GM19240 (cell line): ENCODE data around the gene PHF2.

Experiments
- DNase-seq: peaks from one replicate; pipeline ENCODE4 v3.0.0; 2011; ENCODE audit warnings: low spot score; ENCODE audit not compliant: insufficient read length

PHF2 gene

DNA sequence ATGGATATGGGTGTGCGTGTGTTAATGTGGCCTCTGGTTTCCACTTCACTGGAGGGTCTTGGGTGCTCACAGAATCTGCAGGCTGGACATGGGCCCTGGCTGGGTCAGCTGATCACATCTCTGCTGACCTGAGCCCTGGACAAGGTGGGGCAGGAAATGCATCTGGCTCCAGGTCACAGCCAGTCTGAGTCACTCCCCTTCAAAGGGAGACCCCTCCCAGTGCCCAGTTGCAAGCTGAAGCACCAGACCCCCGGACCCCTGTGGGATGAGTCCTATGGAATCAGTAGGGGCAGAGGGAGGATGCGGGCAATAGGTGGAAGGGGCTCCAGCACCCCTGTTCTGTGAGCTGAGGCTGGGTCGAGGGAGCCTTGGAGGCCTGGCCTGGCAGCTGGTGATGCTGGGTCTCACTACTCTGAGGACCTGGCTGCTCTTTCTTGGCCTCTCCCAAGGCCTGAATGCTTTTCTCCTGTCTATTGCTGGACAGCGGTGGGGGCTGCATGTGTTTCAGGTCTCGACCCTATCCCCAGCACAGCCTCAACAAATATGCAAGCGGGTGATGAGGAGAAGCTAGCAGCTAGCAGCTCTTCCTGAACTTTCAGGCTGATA, 54.5 kb downstream of the PHF2 start:
- DNase-seq = no peak

DNA sequence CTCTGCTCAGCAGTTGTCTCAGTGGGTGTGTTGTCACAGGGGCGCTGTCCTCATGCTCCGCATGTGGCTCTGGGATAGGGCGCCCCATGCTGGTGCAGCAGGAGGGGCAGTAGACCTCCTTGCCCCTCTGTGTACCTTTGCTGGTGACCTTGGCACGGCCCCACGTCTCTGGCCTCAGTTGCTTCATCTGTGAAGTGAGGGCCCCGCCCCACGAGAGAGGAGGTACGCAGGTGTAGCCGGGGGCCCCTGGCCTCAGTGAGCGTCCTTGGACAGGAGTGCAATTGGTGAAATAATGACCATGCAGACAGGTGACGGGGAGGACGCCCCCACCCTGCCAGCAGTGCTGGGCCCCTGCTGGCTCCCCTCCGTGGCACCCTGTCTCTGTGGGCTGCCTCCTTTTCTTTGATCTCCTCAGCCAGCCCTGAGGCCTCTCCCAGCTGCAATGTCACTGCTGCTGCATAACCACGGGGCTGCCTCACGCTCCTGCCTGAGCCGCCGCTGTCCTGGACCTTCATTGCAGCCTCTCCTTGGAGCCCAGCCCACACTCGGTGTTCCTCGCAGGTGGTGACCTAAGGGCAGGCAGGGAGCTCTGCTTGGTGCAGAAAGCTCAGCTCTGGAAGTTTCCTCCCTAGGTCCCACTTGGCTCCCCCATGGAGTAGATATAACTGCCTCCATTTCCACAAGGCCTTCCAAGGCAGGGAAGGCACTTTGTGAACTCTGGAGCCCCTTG, 57.3 kb downstream of the PHF2 start:
- DNase-seq = no peak

DNA sequence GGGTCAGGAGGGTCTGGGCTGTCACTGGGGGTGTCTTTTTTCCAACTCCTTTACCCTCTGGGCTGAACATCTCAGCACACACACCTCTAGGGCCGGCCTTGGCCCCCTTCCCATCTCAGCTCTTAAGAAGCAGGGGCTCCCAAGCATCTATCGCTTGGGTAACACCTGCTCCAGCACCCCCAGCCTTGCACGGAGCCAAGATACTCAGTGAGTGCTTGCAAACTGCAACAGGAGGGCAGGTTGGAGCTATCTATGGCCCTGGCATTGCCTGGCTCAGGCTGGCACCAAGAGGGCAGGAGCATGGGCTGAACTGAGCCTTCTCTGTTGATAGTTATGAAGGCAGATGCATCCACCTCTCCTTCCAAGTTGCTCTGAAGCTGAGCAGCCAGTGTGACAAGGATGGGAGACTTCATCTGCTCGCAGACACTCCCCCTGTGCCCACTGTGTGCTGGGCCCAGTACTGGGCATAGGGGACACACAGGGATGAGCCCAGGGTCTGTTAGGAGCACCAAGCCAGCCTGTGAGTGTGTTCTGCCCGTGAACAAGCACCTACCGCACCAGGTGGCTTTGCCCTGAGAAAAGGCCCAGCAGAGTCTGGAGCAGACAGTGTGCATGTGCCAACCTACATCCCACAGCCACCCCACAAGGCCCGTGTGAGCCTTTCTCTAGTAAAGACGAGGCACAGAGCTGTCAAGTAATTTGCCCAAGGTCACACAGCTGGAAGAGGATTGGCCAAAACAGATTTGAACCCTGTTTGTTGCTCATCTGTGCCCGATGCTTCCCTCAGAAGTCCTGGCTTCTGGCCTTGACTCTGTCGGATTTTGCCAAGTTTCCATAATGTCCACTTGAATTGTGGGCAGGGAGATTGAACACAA, 58.2 kb downstream of the PHF2 start:
- DNase-seq = no peak

DNA sequence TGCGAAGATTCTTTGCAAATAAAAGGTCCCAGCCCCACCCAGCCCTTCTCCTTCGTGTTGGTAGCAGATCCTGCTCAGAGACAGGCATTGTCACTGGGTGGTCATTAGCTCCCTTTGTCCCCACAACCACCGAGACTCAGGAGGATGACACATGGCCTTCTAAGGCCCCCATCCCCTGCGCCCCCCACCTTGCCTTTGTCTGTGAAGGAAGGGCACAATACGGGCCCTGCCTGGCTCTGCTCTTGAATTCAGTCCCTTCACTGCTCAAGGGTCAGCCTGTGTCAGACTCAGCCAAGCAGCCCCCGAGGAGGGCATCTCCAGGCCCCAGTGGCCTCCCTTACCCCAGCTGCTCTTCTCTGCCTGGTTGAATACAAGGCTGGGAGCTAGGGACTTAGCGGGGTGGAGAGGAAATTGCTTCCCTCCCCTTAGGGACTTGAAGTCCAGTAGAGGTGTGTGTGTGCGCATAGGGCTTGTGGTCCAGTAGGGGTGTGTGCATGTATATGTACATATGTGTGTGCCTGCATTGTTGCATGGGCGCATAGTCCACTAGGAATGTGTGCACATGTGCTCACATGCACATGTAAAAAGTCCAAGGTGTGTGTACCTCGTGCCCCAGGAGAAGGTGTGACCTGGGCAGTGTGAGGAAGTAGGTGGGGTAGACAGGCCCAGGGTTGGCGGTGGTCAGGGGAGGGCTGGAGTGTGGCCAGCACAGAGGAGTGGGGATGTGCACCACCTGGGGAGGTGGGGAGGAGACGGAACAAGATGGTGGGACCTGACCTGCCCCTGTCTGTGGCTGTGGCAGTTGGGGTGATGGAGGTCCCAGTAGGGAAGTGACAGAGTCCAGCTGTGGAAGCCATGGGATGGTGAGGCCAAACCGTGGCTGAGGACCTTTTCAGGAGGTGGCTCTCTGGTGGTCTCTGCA, 59.1 kb downstream of the PHF2 start:
- DNase-seq = no peak

DNA sequence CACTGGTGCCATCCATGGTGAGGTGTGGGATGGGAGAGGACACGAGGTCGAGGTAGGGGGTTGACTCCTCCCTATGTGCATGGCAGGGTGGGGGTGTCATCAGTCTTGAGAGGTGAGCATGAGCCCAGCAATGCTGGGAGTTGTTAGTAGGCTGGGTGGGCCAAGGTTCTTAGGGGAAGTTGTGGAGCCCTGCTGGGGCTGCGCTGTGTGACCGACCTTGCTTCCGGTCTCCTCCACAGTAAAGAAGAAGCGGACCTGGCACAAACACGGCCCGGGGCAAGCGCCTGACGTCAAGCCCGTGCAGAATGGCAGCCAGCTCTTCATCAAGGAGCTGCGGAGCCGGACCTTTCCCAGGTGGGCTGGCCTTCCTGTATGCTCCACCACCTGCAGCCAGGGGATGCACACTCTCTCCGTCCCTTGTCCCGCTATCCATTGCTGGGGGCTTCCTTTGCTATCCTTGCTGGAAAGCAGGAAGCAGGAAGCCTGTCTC, 59.8 kb downstream of the PHF2 start:
- no peak for DNase-seq

GRCh38 chr9:93636667-93637066, 60.3 kb downstream of the PHF2 start:
- DNase-seq = no peak

- DNase-seq = no peak
Observed at GRCh38 chr9:93637886-93638285, 61.5 kb downstream of the PHF2 start.

DNA sequence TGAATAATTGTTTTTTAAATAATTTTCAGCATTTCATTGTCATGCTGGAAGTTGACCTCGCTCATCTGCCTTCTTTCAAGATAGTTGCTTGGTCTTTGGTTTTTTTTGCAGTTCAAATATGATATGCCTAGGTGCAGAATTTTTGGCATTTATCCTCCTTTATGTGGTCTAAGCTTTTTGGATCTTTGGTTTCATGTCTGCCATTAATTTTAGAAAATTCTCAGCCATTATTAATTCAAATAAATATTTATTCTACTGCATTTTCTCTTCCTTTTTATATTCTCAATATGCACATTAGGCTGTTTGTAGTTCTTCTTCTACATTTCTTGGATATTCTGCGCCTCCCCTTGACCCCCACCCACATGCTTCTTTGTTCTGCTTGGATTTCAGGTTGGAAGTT, 63.6 kb downstream of the PHF2 start:
- no peak for DNase-seq

GRCh38 chr9:93642961-93643360, 66.6 kb downstream of the PHF2 start:
- DNase-seq = no peak

- DNase-seq = no peak
Observed at GRCh38 chr9:93644397-93645088, 68.2 kb downstream of the PHF2 start.

- no peak for DNase-seq
Observed at GRCh38 chr9:93645149-93645889, 68.9 kb downstream of the PHF2 start.

GRCh38 chr9:93645921-93646639, 69.7 kb downstream of the PHF2 start:
- no peak for DNase-seq

- no peak for DNase-seq
Observed at GRCh38 chr9:93646640-93647178, 70.3 kb downstream of the PHF2 start.

GRCh38 chr9:93648181-93648580, 71.8 kb downstream of the PHF2 start:
- DNase-seq = no peak

DNA sequence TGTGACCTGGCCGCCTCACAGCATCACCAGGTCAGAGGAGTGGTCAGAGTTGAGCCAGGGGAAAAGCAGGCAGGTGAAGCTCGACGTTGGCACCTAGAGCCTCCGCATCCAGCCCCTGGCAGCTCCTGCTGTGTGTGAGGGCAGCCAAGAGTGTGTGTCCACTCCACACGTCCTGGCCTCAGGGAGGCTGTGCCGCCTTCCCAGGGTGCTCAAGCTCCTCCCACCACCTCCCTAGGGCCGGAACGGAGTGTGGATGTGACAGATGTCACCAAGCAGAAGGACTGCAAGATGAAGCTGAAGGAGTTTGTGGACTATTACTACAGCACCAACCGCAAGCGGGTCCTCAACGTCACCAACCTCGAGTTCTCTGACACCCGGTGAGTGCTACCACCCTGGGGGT, 72.5 kb downstream of the PHF2 start:
- no peak for DNase-seq

- no peak for DNase-seq
Observed at GRCh38 chr9:93649610-93650261, 73.4 kb downstream of the PHF2 start.

GRCh38 chr9:93650448-93650847, 74.1 kb downstream of the PHF2 start:
- DNase-seq = no peak

- DNase-seq = no peak
Observed at GRCh38 chr9:93651521-93651950, 75.2 kb downstream of the PHF2 start.
